ENCODE measurements around the gene MAN2B2. TPM values are rescaled to one million over a fixed set of nuclear protein-coding genes. Genes with fewer than 3 reads are reported as not detected.
"Not testable (repeated sequence)": the region's sequence is repeated elsewhere in the genome, so short reads cannot be mapped to it uniquely, and the experiment has no call there.

MAN2B2 gene
- total RNA-seq, 1 donor from 2014 or later = 15.3 TPM

GRCh38 chr4:6613676-6614651, 39.0 kb downstream of the MAN2B2 start:
- DNase-seq (ENCODE audit: low read depth, low spot score) = no peak

GRCh38 chr4:6614701-6615230, 39.8 kb downstream of the MAN2B2 start:
- no peak for DNase-seq (ENCODE audit: low read depth, low spot score)

- no peak for DNase-seq (ENCODE audit: low read depth, low spot score)
These were observed 41.4 kb downstream of the MAN2B2 start for GRCh38 chr4:6616087-6616995.

- DNase-seq (ENCODE audit: low read depth, low spot score) = no peak
These were observed 42.3 kb downstream of the MAN2B2 start for GRCh38 chr4:6617246-6617645.

GRCh38 chr4:6618386-6619115, 43.6 kb downstream of the MAN2B2 start:
- DNase-seq (ENCODE audit: low read depth, low spot score) = no peak

- DNase-seq (ENCODE audit: low read depth, low spot score) = no peak
These were observed 44.1 kb downstream of the MAN2B2 start for GRCh38 chr4:6619116-6619465.

- DNase-seq (ENCODE audit: low read depth, low spot score) = no peak
These were observed 44.7 kb downstream of the MAN2B2 start for GRCh38 chr4:6619466-6620255.

- DNase-seq (ENCODE audit: low read depth, low spot score) = no peak
These were observed 45.3 kb downstream of the MAN2B2 start for GRCh38 chr4:6620296-6620695.

GRCh38 chr4:6620891-6621555, 46.0 kb downstream of the MAN2B2 start:
- DNase-seq (ENCODE audit: low read depth, low spot score) = no peak

- DNase-seq (ENCODE audit: low read depth, low spot score) = no peak
These were observed 46.6 kb downstream of the MAN2B2 start for GRCh38 chr4:6621556-6621927.

- DNase-seq (ENCODE audit: low read depth, low spot score) = no peak
These were observed 47.8 kb downstream of the MAN2B2 start for GRCh38 chr4:6622744-6623143.

GRCh38 chr4:6625256-6625655, 50.3 kb downstream of the MAN2B2 start:
- no peak for DNase-seq (ENCODE audit: low read depth, low spot score)

GRCh38 chr4:6626066-6626465, 51.1 kb downstream of the MAN2B2 start:
- DNase-seq (ENCODE audit: low read depth, low spot score) = no peak

GRCh38 chr4:6627832-6628231, 52.8 kb downstream of the MAN2B2 start:
- DNase-seq (ENCODE audit: low read depth, low spot score) = no peak

- DNase-seq (ENCODE audit: low read depth, low spot score) = not testable (repeated sequence)
These were observed 53.5 kb downstream of the MAN2B2 start for GRCh38 chr4:6628484-6628883.

- no peak for DNase-seq (ENCODE audit: low read depth, low spot score)
These were observed 57.1 kb downstream of the MAN2B2 start for GRCh38 chr4:6632125-6632524.

- no peak for DNase-seq (ENCODE audit: low read depth, low spot score)
These were observed 58.3 kb downstream of the MAN2B2 start for GRCh38 chr4:6633091-6633906.

- DNase-seq (ENCODE audit: low read depth, low spot score) = no peak
These were observed 59.8 kb downstream of the MAN2B2 start for GRCh38 chr4:6634746-6635145.

- no peak for DNase-seq (ENCODE audit: low read depth, low spot score)
These were observed 64.2 kb downstream of the MAN2B2 start for GRCh38 chr4:6639137-6639680.
